Esophagus muscularis mucosa (tissue), 4 donors: ENCODE results near the gene RPS6KC1. TPM values are rescaled to one million over a fixed set of nuclear protein-coding genes. Genes with fewer than 3 reads are reported as not detected.
"Not testable (repeated sequence)": the region's sequence is repeated elsewhere in the genome, so short reads cannot be mapped to it uniquely, and the experiment has no call there.

Experiments used
- DNase-seq: peaks from one replicate; pipeline ENCODE4 v3.0.0-alpha.2; 2017; ENCODE audit errors: extremely low spot score
- H3K27ac ChIP-seq, 4 donors: fragments of 200-600 bp; sonication (generic); replicated peaks in 1 of 4; 1 replicate in 3 of 4; 2 replicates in 1 of 4; pipeline ENCODE4 v1.5.1; 2016 to 2019; ENCODE audit warnings: mild to moderate bottlenecking in 1 of 4
- H3K27me3 ChIP-seq, 4 donors: fragments of 200-600 bp; sonication (generic); one replicate each; pipeline versions ENCODE4 v1.5.1 to v1.6.0; 2016 to 2019
- H3K36me3 ChIP-seq, 4 donors: fragments of 200-600 bp; sonication (generic); one replicate each; pipeline ENCODE4 v1.5.1; 2016 to 2019
- H3K4me1 ChIP-seq, 4 donors: fragments of 200-600 bp; sonication (generic); one replicate each; pipeline ENCODE4 v1.5.1; 2016 to 2019
- H3K4me3 ChIP-seq, 4 donors: fragments of 200-600 bp; sonication (generic); 1 replicate in 2 of 4; 2 replicates in 2 of 4; pipeline ENCODE4 v1.5.1; 2016 to 2019; ENCODE audit warnings: mild to moderate bottlenecking in 4 of 4, moderate library complexity in 1 of 4
- H3K9me3 ChIP-seq, 4 donors: fragments of 200-600 bp; sonication (generic); 1 replicate in 3 of 4; 2 replicates in 1 of 4; pipeline ENCODE4 v1.5.1; 2016 to 2019
- CTCF ChIP-seq, 3 experiments: fragments of 200-600 bp in 2 of 3; fragments of 450-650 bp in 1 of 3; sonication (generic) in 2 of 3; IDR thresholded peaks; one replicate each; pipeline ENCODE4 v1.5.1; 2017 to 2019; ENCODE audit warnings: antibody characterized with exemption in 3 of 3, mild to moderate bottlenecking in 2 of 3, moderate library complexity in 1 of 3
- EP300 ChIP-seq: sonication (generic); formaldehyde crosslinking; IDR thresholded peaks from one replicate; pipeline ENCODE4 v1.6.1; 2017; ENCODE audit warnings: antibody characterized with exemption
- POLR2A ChIP-seq: fragments of 450-650 bp; IDR thresholded peaks from one replicate; pipeline ENCODE4 v1.6.1; 2017; ENCODE audit warnings: antibody characterized with exemption, moderate library complexity, mild to moderate bottlenecking, low read depth
- POLR2AphosphoS5 ChIP-seq, 2 donors: sonication (generic); formaldehyde crosslinking; IDR thresholded peaks; one replicate each; pipeline ENCODE4 v1.6.1; 2017; ENCODE audit warnings: antibody characterized with exemption in 2 of 2
- whole genome bisulfite sequencing: methylation state at CpG from one replicate; pipeline ENCODE4 v1.1.5; 2018; 5-methylcytosine and 5-hydroxymethylcytosine counted together
- intact Hi-C: fragments of 100-400 bp; cut with DNase I; formaldehyde crosslinking; loops from one replicate; pipeline ENCODE4 v1.15.1; 2023
- total RNA-seq, 4 donors: library from RNA; depleted of rRNA; stranded (reverse); fragments of >200 nt; gene quantifications; one replicate each; pipeline versions ENCODE4 v1.1.0 to v1.2.1, GENCODE V29; 2016

RPS6KC1 gene
- total RNA-seq, 4 donors from 2014 or later, result 21.0 to 26.8 (median 23.8) TPM

DNA sequence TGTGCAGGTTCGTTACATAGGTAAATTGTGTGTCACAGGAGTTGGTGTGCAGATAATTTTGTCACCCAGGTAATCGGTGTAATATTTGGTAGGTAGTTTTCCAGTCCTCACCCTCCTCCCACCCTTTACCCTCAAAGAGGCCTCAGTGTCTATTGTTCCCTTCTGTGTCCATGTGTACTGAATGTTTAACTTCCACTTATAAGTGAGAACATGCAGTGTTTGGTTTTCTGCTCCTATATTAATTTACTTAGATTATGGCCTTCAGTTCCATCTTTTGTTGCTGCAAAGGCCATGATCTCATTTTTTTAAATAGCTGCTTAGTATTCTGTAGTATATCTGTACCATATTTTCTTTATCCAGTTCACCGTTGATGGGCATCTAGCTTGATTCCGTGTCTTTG, 87.3 kb downstream of the RPS6KC1 start:
- no peak for TF ChIP-seq POLR2A
- TF ChIP-seq EP300, result no peak
- no peak for TF ChIP-seq CTCF (IDR thresholded peaks at IDR 0.05)
- no peak for TF ChIP-seq POLR2AphosphoS5 (IDR thresholded peaks at IDR 0.05)
- intact Hi-C loops, result no loop called here

GRCh38 chr1:213138892-213139291, 87.9 kb downstream of the RPS6KC1 start:
- H3K9me3 ChIP-seq, result peaks cover 0 to 5% (median 0%) of the 10 kb centered on the region in 4 donors
- H3K27me3 ChIP-seq, result no peaks in the 10 kb centered on the region
- no peak for TF ChIP-seq POLR2A
- TF ChIP-seq CTCF (IDR thresholded peaks at IDR 0.05), result no peak
- no peak for TF ChIP-seq EP300
- no peak for TF ChIP-seq POLR2AphosphoS5 (IDR thresholded peaks at IDR 0.05)
- H3K4me1 ChIP-seq, result peaks cover 0 to 10% (median 0%) of the 10 kb centered on the region in 4 donors
- DNase-seq, result no peak
- H3K36me3 ChIP-seq, result no peaks in the 10 kb centered on the region
- WGBS, result 100% methylated on average over 1 of the region's 1 CpG
- H3K4me3 ChIP-seq, result no peak overlapping the region
- no peak overlapping the region for H3K27ac ChIP-seq
- intact Hi-C loops, result no loop called here

More for the DNA sequence above, 87.3 kb downstream of the RPS6KC1 start:
- no peak overlapping the region for H3K27ac ChIP-seq
- 93% methylated on average over 4 of the region's 4 CpGs for WGBS
- no peak overlapping the region for H3K4me3 ChIP-seq
- H3K36me3 ChIP-seq, result no peaks in the 10 kb centered on the region
- H3K9me3 ChIP-seq, result peaks cover 0 to 5% (median 0%) of the 10 kb centered on the region in 4 donors
- no peak for DNase-seq
- H3K27me3 ChIP-seq, result no peaks in the 10 kb centered on the region
- H3K4me1 ChIP-seq, result peaks cover 0 to 10% (median 0%) of the 10 kb centered on the region in 4 donors

DNA sequence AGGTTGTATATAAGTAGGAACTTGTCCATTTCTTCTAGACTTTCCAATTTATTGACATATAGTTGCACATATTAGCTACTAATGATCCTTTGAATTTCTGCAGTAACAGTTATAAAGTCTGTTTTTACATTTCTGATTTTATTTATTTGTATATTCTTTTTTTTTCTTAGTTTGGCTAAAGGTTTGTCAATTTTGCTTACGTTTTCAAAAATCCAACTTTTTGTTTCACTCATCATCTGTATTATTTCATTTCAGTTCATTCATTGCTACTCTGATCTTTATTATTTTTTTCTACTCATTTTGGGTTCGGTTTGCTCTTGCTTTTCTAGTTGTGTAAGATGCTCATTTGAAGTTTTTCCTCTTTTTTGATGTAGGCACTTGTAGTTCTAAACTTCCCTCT, 97.9 kb downstream of the RPS6KC1 start:
- TF ChIP-seq CTCF (IDR thresholded peaks at IDR 0.05) (no peak), EP300 (no peak), POLR2AphosphoS5 (IDR thresholded peaks at IDR 0.05) (no peak), POLR2A (no peak)
- Histone ChIP-seq H3K27me3 (no peaks in the 10 kb centered on the region), H3K9me3 (no peaks in the 10 kb centered on the region), H3K27ac (no peak overlapping the region), H3K36me3 (no peaks in the 10 kb centered on the region), H3K4me1 (no peaks in the 10 kb centered on the region), H3K4me3 (no peak overlapping the region)
- 96% methylated on average over 2 of the region's 2 CpGs for WGBS
- intact Hi-C loops, result no loop called here
- DNase-seq, result no peak

- no CpG with 5 or more reads among the region's 2 CpGs for WGBS
- intact Hi-C loops, H3K4me1 ChIP-seq, H3K36me3 ChIP-seq, H3K27me3 ChIP-seq, DNase-seq, H3K9me3 ChIP-seq, H3K27ac ChIP-seq, H3K4me3 ChIP-seq: not testable (repeated sequence)
These were observed 99.0 kb downstream of the RPS6KC1 start for GRCh38 chr1:213150090-213150489.

- TF ChIP-seq POLR2A (no peak), POLR2AphosphoS5 (IDR thresholded peaks at IDR 0.05) (no peak), CTCF (IDR thresholded peaks at IDR 0.05) (no peak), EP300 (no peak)
- intact Hi-C loops, result no loop called here
- no peak overlapping the region for H3K27ac ChIP-seq
- peaks cover 13 to 18% (median 14%) of the 10 kb centered on the region in 4 donors for H3K4me1 ChIP-seq
- WGBS, result 85% methylated on average over 3 of the region's 3 CpGs
- no peak for DNase-seq
- H3K36me3 ChIP-seq, result peaks cover 0 to 3% (median 0%) of the 10 kb centered on the region in 4 donors
- H3K4me3 ChIP-seq, result no peak overlapping the region
- H3K27me3 ChIP-seq, result no peaks in the 10 kb centered on the region
- H3K9me3 ChIP-seq, result no peaks in the 10 kb centered on the region
These were observed 103.1 kb downstream of the RPS6KC1 start for GRCh38 chr1:213154056-213154685.
